Activated T-cell treated with anti-CD3 and anti-CD28 coated beads, Interleukin-2, amount 50 U/mL, for 24 hours (primary cell): ENCODE data around the gene RASGRF2.

Experiments
- DNase-seq: peaks from one replicate; pipeline ENCODE4 v3.0.0-alpha.2; 2020
- H3K27ac Mint-ChIP-seq: 2 replicates; pipeline ENCODE4 v1.8.0; 2020; ENCODE audit warnings: mild to moderate bottlenecking, mixed read lengths
- H3K27me3 Mint-ChIP-seq: 2 replicates; pipeline ENCODE4 v1.8.0; 2020; ENCODE audit warnings: mixed read lengths
- H3K36me3 Mint-ChIP-seq: 2 replicates; pipeline ENCODE4 v1.8.0; 2020; ENCODE audit warnings: low read depth, mixed read lengths
- H3K4me1 Mint-ChIP-seq: 2 replicates; pipeline ENCODE4 v1.8.0; 2020; ENCODE audit warnings: low read depth, mixed read lengths
- H3K4me3 Mint-ChIP-seq: 2 replicates; pipeline ENCODE4 v1.8.0; 2020; ENCODE audit warnings: mild to moderate bottlenecking, moderate library complexity, mixed read lengths
- H3K9me3 Mint-ChIP-seq: 2 replicates; pipeline ENCODE4 v1.8.0; 2020; ENCODE audit warnings: mixed read lengths

The RASGRF2 gene

DNA sequence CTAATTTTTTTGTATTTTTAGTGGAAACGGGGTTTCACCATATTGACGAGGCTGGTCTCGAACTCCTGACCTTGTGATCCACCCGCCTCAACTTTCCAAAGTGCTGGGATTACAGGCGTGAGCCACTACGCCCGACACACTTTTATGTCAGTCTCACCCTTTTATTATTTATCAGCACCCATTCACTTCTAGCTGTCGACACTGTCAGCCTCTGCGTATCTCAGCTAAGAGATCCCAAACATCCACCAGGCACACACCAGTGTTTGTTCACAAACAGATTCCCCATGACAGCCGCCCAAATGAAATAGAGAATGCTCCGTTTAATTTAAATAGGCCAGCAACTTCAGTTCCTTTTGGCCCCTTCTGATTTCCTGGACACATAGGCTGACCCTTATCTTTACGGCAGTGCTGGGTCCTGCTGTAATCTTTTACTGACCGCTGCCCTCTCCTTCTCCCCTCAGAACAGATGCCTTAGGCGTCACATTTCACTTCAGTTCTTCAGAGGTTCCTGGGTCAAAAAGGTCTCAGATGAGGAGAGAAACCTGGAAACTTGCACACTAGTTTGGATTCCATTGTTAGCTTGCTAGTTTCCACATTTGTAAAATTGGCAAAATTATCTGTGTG lies 229.8 kb downstream of the RASGRF2 start:
- Mint-ChIP-seq H3K9me3 (no peaks in the 10 kb centered on the region), H3K36me3 (peaks cover 9% of the 10 kb centered on the region), H3K4me1 (peaks cover 18% of the 10 kb centered on the region), H3K27me3 (no peaks in the 10 kb centered on the region), H3K4me3 (no peak overlapping the region), H3K27ac (peak overlapping the region; percentile 28)
- no peak for DNase-seq

DNA sequence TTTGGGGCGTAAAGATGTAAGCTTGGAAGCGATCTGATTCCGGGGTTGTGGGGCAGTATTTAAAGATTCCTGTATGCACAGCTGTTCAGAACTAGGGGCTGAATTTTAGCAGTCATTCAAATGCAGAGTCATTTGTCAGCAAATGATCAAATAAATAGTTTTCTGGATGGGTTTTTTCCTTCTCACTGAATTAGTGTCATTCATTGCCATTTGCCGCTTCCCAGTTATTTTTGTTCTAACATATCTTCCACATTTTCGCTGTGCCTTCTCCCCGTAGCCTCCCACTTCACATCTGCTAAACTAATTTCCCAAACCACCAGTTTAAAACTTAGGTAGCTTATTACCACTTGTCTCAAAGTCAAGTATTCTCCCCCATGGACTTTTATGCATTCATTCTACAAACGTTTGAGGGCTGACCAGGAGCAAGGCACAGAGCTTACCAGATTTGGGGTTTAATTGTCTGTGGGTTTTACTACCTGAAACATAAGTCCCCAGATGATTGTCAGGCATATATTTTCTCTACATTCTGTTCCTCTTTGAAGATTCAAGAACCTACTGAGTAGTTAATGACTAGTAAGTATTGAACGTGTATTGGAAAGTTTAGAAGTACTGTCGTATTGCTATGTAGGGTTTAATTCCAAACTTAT lies 231.7 kb downstream of the RASGRF2 start:
- H3K27ac Mint-ChIP-seq, result no peak overlapping the region
- DNase-seq, result no peak
- no peak overlapping the region for H3K4me3 Mint-ChIP-seq
- no peaks in the 10 kb centered on the region for H3K27me3 Mint-ChIP-seq
- H3K4me1 Mint-ChIP-seq, result peaks cover 21% of the 10 kb centered on the region
- H3K9me3 Mint-ChIP-seq, result no peaks in the 10 kb centered on the region
- peaks cover 7% of the 10 kb centered on the region for H3K36me3 Mint-ChIP-seq

DNA sequence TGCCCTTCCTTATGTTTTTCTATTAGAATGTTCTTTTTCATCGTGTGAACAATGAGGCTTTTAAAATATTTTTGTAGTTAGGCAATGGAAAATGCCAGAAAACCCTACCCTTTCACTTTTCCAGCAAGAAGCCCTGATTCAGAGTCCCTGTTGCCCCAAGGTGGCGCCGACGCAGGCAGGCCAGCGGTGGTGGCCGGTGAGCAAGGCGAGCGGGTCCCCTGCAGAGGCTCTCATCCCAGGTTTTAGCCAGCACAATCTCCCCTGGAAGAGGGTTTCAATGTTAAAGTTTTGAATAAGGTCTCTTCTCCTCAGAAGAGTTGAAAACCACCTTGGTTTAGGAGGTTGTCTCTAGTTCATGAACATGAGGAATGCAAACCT lies 232.2 kb downstream of the RASGRF2 start:
- DNase-seq, result no peak
- H3K4me3 Mint-ChIP-seq, result no peak overlapping the region
- no peak overlapping the region for H3K27ac Mint-ChIP-seq
- peaks cover 21% of the 10 kb centered on the region for H3K4me1 Mint-ChIP-seq
- H3K27me3 Mint-ChIP-seq, result no peaks in the 10 kb centered on the region
- peaks cover 7% of the 10 kb centered on the region for H3K36me3 Mint-ChIP-seq
- no peaks in the 10 kb centered on the region for H3K9me3 Mint-ChIP-seq

DNA sequence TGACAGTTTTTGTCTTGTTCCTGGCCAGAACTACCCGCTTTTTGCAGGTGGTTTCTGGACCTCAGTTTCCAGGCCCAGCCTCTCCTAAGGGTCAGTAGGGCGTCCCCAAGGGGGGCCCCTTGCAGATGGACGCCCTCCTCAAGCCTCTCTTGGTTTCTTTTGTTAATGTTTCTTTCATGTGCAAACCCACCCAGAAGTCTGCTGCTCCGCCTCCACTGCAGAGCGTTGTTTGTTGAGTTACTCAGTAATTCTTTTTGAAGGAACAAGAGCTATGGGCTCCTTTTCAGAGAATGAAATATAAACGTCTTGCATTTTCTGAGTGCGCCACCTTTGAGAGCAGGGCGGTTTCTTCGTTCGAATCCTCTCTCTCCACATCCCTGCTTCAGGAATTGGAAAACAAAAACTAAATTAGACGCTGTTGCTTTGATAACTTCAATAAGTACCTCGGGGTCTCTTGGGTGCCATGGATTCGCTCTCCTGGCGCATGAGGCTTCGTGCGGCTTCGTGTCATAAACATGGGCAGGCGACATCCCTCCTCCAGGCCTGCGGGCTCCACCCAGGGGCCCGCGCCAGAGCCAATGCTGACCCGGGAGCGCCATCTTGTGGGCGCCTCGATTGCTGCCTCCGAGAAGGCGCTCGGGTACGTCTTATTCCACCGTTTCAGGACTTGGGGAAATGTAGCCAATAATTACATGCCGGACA lies 234.6 kb downstream of the RASGRF2 start:
- Mint-ChIP-seq H3K9me3 (no peaks in the 10 kb centered on the region), H3K27ac (no peak overlapping the region), H3K4me1 (peaks cover 12% of the 10 kb centered on the region), H3K27me3 (no peaks in the 10 kb centered on the region), H3K4me3 (no peak overlapping the region), H3K36me3 (peaks cover 3% of the 10 kb centered on the region)
- DNase-seq, result peak; percentile 91

DNA sequence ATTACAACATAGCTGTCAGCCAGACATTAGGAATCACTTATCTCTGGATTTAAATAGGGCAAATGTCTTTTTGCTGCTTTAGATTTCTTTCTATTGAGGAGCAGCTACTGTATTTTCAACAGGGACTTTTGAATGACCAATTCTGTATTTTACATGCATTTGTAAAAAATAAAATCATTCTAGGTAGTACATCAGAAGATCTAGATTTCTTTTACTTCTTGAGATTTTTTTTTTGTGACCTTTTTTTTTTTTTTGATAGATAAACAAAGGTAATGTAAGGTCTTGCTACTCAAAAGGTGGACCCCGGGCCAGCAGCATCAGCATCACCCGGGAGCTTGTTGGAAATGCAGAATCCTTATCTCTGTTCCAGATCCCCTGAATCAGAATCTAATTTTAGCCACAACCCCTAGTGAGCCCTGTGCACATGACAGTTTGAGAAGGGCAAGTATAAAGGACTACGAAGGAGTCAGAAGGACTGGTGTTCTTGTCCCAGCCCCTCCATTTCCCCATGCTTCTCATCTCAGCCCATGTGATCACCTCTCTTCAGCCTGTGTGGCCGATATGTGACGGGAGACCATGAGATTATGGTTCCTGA lies 235.3 kb downstream of the RASGRF2 start:
- no peak overlapping the region for H3K27ac Mint-ChIP-seq

DNA sequence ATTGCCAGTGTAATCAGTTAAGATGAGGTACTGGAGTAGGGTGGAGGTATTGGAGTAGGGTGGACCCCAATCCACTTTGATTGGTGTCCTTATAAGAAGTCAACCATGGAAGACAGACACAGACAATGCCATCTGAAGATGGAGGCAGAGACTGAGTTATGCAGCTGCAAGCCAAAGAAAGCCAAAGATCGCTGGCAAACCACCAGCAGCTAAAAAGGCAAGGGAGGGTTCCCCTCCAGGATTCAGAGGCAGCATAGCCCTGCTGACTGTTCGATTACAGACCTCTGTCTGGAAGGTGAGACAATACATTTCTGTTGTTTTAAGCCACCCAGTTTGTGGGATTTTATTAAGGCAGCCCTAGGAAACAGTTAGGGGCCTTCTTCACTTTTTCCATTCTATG lies 242.5 kb downstream of the RASGRF2 start:
- no peak overlapping the region for H3K27ac Mint-ChIP-seq
- H3K36me3 Mint-ChIP-seq, result peaks cover 48% of the 10 kb centered on the region
- H3K4me1 Mint-ChIP-seq, result no peaks in the 10 kb centered on the region
- no peak overlapping the region for H3K4me3 Mint-ChIP-seq
- no peak for DNase-seq
- H3K9me3 Mint-ChIP-seq, result no peaks in the 10 kb centered on the region
- H3K27me3 Mint-ChIP-seq, result no peaks in the 10 kb centered on the region

More for the DNA sequence above, 235.3 kb downstream of the RASGRF2 start:
- Mint-ChIP-seq H3K4me1 (peaks cover 12% of the 10 kb centered on the region), H3K36me3 (peaks cover 4% of the 10 kb centered on the region), H3K9me3 (no peaks in the 10 kb centered on the region), H3K4me3 (no peak overlapping the region), H3K27me3 (no peaks in the 10 kb centered on the region)
- no peak for DNase-seq

DNA sequence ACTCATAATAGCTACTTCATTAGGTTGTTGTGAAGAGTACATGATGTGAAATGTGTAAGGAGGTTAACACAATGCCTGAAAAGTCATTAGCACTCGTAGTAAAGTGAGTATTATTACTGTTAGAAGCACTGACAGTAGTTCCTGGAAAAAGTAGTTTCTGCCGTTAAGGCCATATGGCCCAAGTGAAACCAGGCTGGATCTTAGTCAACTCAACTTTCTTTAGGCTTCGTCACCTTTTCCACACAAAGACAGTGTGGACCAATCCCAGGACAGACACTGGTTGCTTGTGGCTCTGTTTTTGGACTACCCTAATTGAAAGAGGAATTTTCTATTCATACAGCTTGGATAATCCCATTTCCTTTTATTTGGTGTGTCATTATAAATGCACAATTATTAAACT lies 243.6 kb downstream of the RASGRF2 start:
- Mint-ChIP-seq H3K36me3 (peaks cover 57% of the 10 kb centered on the region), H3K9me3 (no peaks in the 10 kb centered on the region), H3K4me1 (no peaks in the 10 kb centered on the region), H3K27ac (no peak overlapping the region), H3K27me3 (no peaks in the 10 kb centered on the region), H3K4me3 (no peak overlapping the region)
- no peak for DNase-seq

DNA sequence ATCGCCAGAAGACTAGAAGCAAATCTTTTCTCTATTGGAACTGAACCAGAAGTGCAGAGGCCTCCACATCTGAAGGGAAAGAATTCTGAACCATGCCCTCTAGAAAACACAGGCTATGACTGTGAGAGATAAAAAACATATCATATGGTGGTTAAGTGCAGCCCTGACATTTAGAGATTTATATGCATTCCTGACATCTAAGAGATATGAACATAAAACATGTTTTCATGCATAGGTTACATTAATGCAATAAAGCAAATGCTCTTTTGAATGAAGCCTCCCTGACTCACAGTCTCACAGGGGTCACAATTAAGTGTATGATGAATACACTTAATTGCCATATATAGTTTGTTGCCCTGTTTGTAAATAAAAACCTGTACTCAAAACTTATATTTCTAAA lies 244.0 kb downstream of the RASGRF2 start:
- no peak overlapping the region for H3K27ac Mint-ChIP-seq
- H3K4me1 Mint-ChIP-seq, result no peaks in the 10 kb centered on the region
- H3K27me3 Mint-ChIP-seq, result no peaks in the 10 kb centered on the region
- H3K4me3 Mint-ChIP-seq, result no peak overlapping the region
- peaks cover 62% of the 10 kb centered on the region for H3K36me3 Mint-ChIP-seq
- no peaks in the 10 kb centered on the region for H3K9me3 Mint-ChIP-seq
- no peak for DNase-seq

DNA sequence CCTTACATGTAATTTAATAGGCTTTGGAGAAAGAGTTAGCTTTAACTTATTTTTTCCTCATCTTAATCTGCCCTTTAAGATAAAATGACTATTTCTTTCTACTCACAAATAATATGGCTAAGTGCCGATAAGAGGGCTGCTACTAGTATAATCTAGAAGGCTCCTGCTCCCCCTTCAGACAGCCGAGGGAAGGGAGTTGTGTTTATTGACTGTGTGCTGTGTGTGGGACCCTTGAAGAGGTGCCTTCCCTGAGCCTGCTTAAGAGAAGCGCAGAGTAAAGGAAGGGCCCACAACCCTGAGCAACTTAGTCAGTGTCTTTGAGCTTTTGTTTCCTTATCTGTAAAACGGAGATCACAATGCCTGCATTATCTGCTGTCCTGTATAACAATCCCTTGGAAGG lies 244.9 kb downstream of the RASGRF2 start:
- Mint-ChIP-seq H3K4me1 (peaks cover 6% of the 10 kb centered on the region), H3K27me3 (no peaks in the 10 kb centered on the region), H3K4me3 (no peak overlapping the region), H3K27ac (no peak overlapping the region), H3K9me3 (no peaks in the 10 kb centered on the region), H3K36me3 (peaks cover 70% of the 10 kb centered on the region)
- no peak for DNase-seq

DNA sequence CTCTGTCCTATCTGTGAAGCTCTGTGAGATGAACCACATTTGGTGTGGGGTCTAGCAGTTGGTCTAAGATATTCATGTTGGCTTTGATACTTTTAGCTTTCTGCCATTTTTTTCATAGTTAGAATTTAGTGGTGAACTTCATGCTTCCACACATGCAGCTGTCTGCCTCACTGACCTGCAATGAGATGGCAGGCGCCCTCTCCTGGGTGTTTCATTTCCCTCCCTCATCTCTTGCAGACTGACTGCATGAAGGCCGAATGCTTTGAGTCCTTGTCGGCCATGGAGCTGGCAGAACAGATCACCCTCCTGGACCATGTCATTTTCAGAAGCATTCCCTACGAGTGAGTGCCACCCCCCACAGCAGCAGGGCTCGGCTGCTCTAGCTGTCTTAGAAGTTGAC lies 246.8 kb downstream of the RASGRF2 start:
- no peaks in the 10 kb centered on the region for H3K27me3 Mint-ChIP-seq
- no peaks in the 10 kb centered on the region for H3K9me3 Mint-ChIP-seq
- no peak overlapping the region for H3K4me3 Mint-ChIP-seq
- H3K27ac Mint-ChIP-seq, result no peak overlapping the region
- no peak for DNase-seq
- H3K4me1 Mint-ChIP-seq, result peaks cover 21% of the 10 kb centered on the region
- H3K36me3 Mint-ChIP-seq, result peaks cover 74% of the 10 kb centered on the region

DNA sequence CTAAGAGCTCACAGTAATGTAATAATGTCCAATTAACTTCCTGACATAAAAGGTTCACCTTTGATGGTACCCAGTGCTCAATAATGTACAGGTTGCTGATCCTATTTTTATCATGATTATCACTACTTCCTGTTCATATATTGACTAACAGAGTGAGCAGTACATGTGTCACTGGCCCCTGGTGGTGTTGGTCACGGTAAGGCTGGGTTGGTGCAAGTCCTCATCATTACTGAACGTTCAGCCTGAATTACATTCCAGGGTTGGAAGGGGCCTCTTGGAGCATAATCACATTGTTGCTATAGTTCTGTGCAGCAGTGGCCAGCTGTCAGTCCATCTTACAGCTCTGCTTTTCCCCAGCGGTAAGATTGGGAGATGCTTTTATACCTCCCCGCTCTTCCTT lies 248.7 kb downstream of the RASGRF2 start:
- Mint-ChIP-seq H3K4me3 (no peak overlapping the region), H3K27me3 (no peaks in the 10 kb centered on the region), H3K36me3 (peaks cover 76% of the 10 kb centered on the region), H3K4me1 (peaks cover 26% of the 10 kb centered on the region), H3K9me3 (no peaks in the 10 kb centered on the region), H3K27ac (no peak overlapping the region)
- no peak for DNase-seq

DNA sequence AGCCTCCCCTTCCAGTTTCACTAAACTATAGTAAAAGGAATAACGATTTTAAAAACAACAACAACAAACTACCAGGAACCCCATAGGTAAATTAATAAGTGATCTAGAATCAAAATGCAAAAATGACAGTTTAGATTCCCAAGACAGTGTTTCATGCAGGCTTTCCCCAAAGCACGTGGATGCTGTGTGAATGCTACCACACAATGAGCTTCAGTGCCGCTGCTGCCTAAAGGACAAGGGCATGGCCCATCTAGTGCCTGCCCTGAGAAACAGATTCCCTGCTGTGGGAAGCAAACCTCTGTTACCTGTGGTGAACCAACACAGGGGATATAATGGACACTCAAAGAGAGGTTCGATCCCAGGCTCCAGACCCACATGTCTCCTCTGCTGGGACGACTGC lies 249.2 kb downstream of the RASGRF2 start:
- no peak for DNase-seq
- H3K9me3 Mint-ChIP-seq, result no peaks in the 10 kb centered on the region
- peaks cover 74% of the 10 kb centered on the region for H3K36me3 Mint-ChIP-seq
- H3K4me3 Mint-ChIP-seq, result no peak overlapping the region
- no peaks in the 10 kb centered on the region for H3K27me3 Mint-ChIP-seq
- peaks cover 26% of the 10 kb centered on the region for H3K4me1 Mint-ChIP-seq
- H3K27ac Mint-ChIP-seq, result peak overlapping the region; percentile 75

DNA sequence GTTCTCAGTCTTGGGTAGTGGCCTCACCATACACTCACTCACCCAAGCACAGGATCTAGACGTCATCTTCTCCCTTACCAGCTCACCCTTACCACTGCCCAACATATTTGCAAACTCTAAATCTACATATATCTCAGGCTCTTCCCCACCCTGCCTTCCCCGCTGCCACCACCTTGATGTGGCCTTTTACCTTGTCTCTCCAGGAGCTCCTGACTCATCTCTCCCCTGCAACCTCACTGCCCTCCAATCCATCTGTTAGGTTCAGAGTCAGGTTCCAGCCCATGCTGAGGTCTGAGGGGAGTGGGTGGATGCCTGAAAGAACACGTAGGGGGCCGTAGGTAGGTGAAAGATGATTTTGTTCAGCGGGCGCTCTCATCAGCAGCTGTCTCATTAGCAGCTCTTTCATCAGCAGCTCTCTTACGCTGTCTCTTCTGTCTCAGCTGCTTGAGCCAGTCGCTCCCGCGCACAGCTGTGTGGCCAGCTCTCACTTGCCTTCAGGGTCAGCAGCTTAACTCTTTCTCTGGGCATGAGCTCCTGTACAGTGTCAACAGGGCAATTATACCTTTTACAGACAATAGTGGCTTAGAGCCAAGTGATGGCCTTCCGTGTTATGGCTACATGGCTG lies 249.8 kb downstream of the RASGRF2 start:
- H3K27me3 Mint-ChIP-seq, result no peaks in the 10 kb centered on the region
- peak overlapping the region; percentile 0 for H3K27ac Mint-ChIP-seq
- H3K4me1 Mint-ChIP-seq, result peaks cover 28% of the 10 kb centered on the region
- no peak overlapping the region for H3K4me3 Mint-ChIP-seq
- no peak for DNase-seq
- H3K9me3 Mint-ChIP-seq, result no peaks in the 10 kb centered on the region
- H3K36me3 Mint-ChIP-seq, result peaks cover 78% of the 10 kb centered on the region

DNA sequence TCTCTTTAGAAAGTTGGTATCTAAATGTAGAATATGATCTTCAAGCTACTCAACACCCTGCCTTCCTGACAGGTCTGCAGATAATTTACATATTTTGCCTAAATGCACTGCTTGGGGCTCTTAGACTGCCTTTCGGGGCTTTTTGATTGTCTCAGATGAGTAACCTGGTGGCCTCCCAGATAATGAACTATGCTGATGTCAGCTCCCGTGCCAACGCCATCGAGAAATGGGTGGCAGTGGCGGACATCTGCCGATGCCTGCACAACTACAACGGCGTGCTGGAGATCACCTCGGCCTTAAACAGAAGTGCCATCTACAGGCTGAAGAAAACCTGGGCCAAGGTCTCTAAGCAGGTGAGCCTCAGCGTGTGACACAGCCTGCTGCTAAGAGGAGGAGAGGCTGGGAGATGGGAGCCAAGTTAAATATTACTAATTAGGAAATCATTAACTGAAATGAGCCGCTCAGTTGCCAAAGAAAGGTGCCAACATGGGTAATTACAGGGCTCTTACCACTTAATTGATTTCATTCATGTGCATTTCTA lies 252.1 kb downstream of the RASGRF2 start:
- Mint-ChIP-seq H3K4me3 (no peak overlapping the region), H3K27ac (peak overlapping the region; percentile 57), H3K36me3 (peaks cover 79% of the 10 kb centered on the region), H3K9me3 (no peaks in the 10 kb centered on the region), H3K4me1 (peaks cover 28% of the 10 kb centered on the region), H3K27me3 (no peaks in the 10 kb centered on the region)
- no peak for DNase-seq
